NCI-H128 (cell line): ENCODE measurements around the gene LUZP1.

Experiments used
- DNase-seq: peaks from one replicate; lab custom pipeline; 2025; ENCODE audit not compliant: unreplicated experiment; lab: John Stamatoyannopoulos, UW

Gene LUZP1

DNA sequence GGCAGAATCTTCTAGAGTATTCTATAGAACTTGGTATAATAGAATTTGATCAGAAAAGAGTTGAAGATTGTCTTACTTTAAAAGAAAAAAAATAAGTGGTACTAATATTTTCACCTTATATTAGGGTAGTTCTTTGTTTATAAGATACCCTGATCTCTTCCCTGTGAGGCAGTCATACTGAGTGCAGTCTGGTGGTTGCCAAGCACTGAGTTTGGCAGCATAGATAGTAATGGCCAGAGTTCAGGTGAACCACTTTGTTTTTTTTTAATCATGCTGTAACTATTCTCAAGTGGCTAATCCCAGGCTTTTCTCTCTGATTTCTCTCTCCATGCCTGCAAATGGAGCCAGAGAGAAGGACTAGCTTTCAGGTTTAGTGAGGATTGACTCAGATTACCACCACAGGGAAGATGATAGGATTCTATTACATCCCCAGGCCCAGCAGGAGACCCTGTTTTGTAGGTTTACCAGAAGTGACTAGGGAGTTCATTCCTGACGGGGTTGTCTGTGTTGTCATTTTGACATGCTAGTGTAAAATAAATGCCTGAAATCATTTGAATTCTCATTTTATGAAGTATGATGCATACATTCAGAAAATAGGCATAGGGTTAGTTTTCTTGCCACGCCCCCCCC lies 132.7 kb downstream of the LUZP1 start:
- DNase-seq: no peak
